Astrocyte (in vitro differentiated cells and primary cell): ENCODE data around the gene S100A14. TPM values are rescaled to one million over a fixed set of nuclear protein-coding genes. Genes with fewer than 3 reads are reported as not detected.

Source experiments
- DNase-seq: peaks from one replicate; pipeline ENCODE4 v3.0.0-alpha.2; 2010; ENCODE audit warnings: low read depth
- FAIRE-seq: peaks from 2 replicates; lab custom pipeline; 2011; peaks lifted over from hg19 to GRCh38; lab: Jason Lieb, UNC
- H2AFZ ChIP-seq: 2 replicates; pipeline ENCODE4 v1.6.0; 2012; ENCODE audit warnings: low read depth, low read length, inconsistent platforms
- H3K27ac ChIP-seq: 2 replicates; pipeline ENCODE4 v1.5.1; 2011; ENCODE audit warnings: low read depth, low read length, inconsistent platforms
- H3K27me3 ChIP-seq: 2 replicates; pipeline ENCODE4 v1.6.0; 2011; ENCODE audit warnings: low read length, inconsistent platforms; ENCODE audit not compliant: insufficient read depth
- H3K36me3 ChIP-seq: 2 replicates; pipeline ENCODE4 v1.5.1; 2011; ENCODE audit warnings: low read length, inconsistent platforms; ENCODE audit not compliant: insufficient read depth
- H3K4me1 ChIP-seq: 2 replicates; pipeline ENCODE4 v1.5.1; 2011; ENCODE audit warnings: low read length, inconsistent platforms; ENCODE audit not compliant: insufficient read depth
- H3K4me2 ChIP-seq: 2 replicates; pipeline ENCODE4 v1.6.0; 2012; ENCODE audit warnings: low read length, inconsistent platforms
- H3K4me3 ChIP-seq: 2 replicates; pipeline ENCODE4 v1.5.1; 2011; ENCODE audit warnings: low read depth, mild to moderate bottlenecking, low read length, inconsistent platforms; ENCODE audit not compliant: insufficient read depth
- H3K79me2 ChIP-seq: 2 replicates; pipeline ENCODE4 v1.6.0; 2012; ENCODE audit warnings: mild to moderate bottlenecking, low read length, inconsistent platforms; ENCODE audit not compliant: insufficient read depth
- H3K9ac ChIP-seq: 2 replicates; pipeline ENCODE4 v1.6.0; 2012; ENCODE audit warnings: mild to moderate bottlenecking, low read length, inconsistent platforms
- H3K9me3 ChIP-seq: 2 replicates; pipeline ENCODE4 v1.5.1; 2012; ENCODE audit warnings: low read depth, mild to moderate bottlenecking, low read length, inconsistent platforms; ENCODE audit not compliant: insufficient read depth
- H4K20me1 ChIP-seq: 2 replicates; pipeline ENCODE4 v1.6.0; 2012; ENCODE audit warnings: low read length, inconsistent platforms; ENCODE audit not compliant: insufficient read depth
- H3K27ac Mint-ChIP-seq: one replicate; pipeline ENCODE4 v1.8.0; 2021; ENCODE audit warnings: mild to moderate bottlenecking, mixed read lengths; ENCODE audit not compliant: unreplicated experiment
- H3K27me3 Mint-ChIP-seq: one replicate; pipeline ENCODE4 v1.8.0; 2021; ENCODE audit warnings: low read depth, mixed read lengths; ENCODE audit not compliant: unreplicated experiment
- H3K36me3 Mint-ChIP-seq: one replicate; pipeline ENCODE4 v1.8.0; 2021; ENCODE audit warnings: low read depth, mixed read lengths; ENCODE audit not compliant: unreplicated experiment
- H3K4me1 Mint-ChIP-seq: one replicate; pipeline ENCODE4 v1.8.0; 2021; ENCODE audit warnings: low read depth, mixed read lengths; ENCODE audit not compliant: unreplicated experiment
- H3K4me3 Mint-ChIP-seq: one replicate; pipeline ENCODE4 v1.8.0; 2021; ENCODE audit warnings: mild to moderate bottlenecking, moderate library complexity, mixed read lengths; ENCODE audit not compliant: unreplicated experiment
- H3K9me3 Mint-ChIP-seq: one replicate; pipeline ENCODE4 v1.8.0; 2021; ENCODE audit warnings: mild to moderate bottlenecking, mixed read lengths; ENCODE audit not compliant: unreplicated experiment
- EZH2 ChIP-seq: IDR thresholded peaks from 2 replicates; pipeline ENCODE4 v1.6.1; 2012; ENCODE audit warnings: mild to moderate bottlenecking, low read length, inconsistent platforms; ENCODE audit not compliant: insufficient read depth
- total RNA-seq: library from RNA; stranded (reverse); gene quantifications from 2 replicates; pipeline ENCODE4 v1.2.1, GENCODE V29; 2021
- TF ChIP-seq, protein P1 (sequence below): IDR thresholded peaks from 2 replicates; pipeline ENCODE4 v1.5.1; 2011; ENCODE audit warnings: low read depth, mild to moderate bottlenecking, inconsistent platforms, low read length, moderate library complexity; ENCODE audit not compliant: insufficient read depth

The S100A14 gene
- total RNA-seq, 1 donor from 2014 or later: 0.57 TPM

DNA sequence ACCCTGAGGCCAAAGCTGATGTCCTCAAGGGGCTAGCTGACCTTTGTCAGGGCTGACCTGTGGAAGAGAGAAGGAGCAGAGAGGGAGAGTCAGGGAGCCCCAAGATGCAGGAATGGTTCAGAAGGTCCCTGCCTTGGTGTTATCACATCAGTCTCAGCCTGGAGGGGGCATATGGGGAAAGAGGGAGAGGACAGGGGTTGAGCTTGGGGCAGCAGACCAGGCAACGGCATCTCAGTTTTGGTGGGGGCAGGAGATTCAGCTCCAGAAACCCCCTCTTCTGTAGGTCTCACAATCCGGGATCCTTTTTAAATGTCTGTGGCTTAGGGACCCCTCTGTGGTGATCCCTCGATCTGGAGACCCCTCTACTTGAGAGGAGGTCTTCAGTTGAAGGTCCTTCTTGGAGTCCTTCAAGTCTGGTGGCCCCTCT is 10.4 kb upstream of the S100A14 start:
- Histone ChIP-seq H3K4me1 (peaks cover 30% of the 10 kb centered on the region), H3K9me3 (no peaks in the 10 kb centered on the region), H3K4me3 (peak overlapping the region; percentile 73), H3K27me3 (no peaks in the 10 kb centered on the region), H3K79me2 (peaks cover 35% of the 10 kb centered on the region), H3K27ac (peak overlapping the region; percentile 92), H3K9ac (peak overlapping the region; percentile 84), H3K36me3 (peaks cover 27% of the 10 kb centered on the region), H3K4me2 (peak overlapping the region; percentile 91), H4K20me1 (peaks cover 13% of the 10 kb centered on the region), H2AFZ (no peak overlapping the region)
- peaks cover 11% of the 10 kb centered on the region for H3K36me3 Mint-ChIP-seq
- TF ChIP-seq, protein P1, sequence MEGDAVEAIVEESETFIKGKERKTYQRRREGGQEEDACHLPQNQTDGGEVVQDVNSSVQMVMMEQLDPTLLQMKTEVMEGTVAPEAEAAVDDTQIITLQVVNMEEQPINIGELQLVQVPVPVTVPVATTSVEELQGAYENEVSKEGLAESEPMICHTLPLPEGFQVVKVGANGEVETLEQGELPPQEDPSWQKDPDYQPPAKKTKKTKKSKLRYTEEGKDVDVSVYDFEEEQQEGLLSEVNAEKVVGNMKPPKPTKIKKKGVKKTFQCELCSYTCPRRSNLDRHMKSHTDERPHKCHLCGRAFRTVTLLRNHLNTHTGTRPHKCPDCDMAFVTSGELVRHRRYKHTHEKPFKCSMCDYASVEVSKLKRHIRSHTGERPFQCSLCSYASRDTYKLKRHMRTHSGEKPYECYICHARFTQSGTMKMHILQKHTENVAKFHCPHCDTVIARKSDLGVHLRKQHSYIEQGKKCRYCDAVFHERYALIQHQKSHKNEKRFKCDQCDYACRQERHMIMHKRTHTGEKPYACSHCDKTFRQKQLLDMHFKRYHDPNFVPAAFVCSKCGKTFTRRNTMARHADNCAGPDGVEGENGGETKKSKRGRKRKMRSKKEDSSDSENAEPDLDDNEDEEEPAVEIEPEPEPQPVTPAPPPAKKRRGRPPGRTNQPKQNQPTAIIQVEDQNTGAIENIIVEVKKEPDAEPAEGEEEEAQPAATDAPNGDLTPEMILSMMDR: no peak
- no peak for TF ChIP-seq EZH2
- no peak for DNase-seq
- peaks cover 1% of the 10 kb centered on the region for H3K9me3 Mint-ChIP-seq
- H3K4me1 Mint-ChIP-seq: peaks cover 41% of the 10 kb centered on the region
- peak overlapping the region; percentile 99 for H3K27ac Mint-ChIP-seq
- FAIRE-seq: no peak
- H3K4me3 Mint-ChIP-seq: peak overlapping the region; percentile 97
- no peaks in the 10 kb centered on the region for H3K27me3 Mint-ChIP-seq

DNA sequence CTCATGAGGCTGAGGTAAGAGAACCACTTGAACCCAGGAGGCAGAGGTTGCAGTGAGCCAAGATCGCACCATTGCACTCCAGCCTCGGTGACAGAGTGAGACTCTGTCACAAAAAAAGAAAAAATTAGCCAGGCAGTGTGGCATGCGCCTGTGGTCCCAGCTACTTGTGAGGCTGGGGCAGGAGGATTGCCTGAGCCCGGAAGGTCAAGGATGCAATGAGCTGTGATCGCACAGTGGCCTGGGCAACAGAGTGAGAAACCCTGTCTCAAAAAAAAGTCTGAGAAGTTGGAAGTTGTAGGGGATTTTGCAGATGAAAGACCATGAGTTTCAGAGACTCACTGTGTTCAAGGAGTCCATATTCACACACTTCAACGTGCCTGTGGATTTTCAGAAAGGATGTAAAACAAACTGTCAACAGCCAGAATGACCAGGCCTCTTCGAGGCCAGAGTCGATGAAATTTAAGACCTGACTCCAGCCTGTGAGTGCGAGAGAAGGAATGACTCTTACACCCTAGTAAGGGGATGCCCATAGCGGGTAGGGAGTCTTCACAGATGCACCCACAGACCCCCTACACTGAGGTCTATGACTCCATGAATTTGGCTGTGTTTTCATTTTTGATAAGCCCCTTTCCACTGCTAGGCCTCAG is 9.0 kb upstream of the S100A14 start:
- Mint-ChIP-seq H3K27me3 (no peaks in the 10 kb centered on the region), H3K9me3 (peaks cover 1% of the 10 kb centered on the region), H3K27ac (no peak overlapping the region), H3K4me1 (peaks cover 37% of the 10 kb centered on the region), H3K36me3 (peaks cover 15% of the 10 kb centered on the region), H3K4me3 (peak overlapping the region; percentile 97)
- Histone ChIP-seq H3K4me2 (peak overlapping the region; percentile 91), H3K79me2 (peaks cover 35% of the 10 kb centered on the region), H4K20me1 (peaks cover 13% of the 10 kb centered on the region), H3K27ac (no peak overlapping the region), H3K4me3 (no peak overlapping the region), H3K4me1 (peaks cover 27% of the 10 kb centered on the region), H3K9me3 (no peaks in the 10 kb centered on the region), H3K36me3 (peaks cover 35% of the 10 kb centered on the region), H2AFZ (no peak overlapping the region), H3K27me3 (no peaks in the 10 kb centered on the region), H3K9ac (peak overlapping the region; percentile 13)
- no peak for DNase-seq
- TF ChIP-seq, protein P1: no peak
- no peak for TF ChIP-seq EZH2
- FAIRE-seq: no peak

DNA sequence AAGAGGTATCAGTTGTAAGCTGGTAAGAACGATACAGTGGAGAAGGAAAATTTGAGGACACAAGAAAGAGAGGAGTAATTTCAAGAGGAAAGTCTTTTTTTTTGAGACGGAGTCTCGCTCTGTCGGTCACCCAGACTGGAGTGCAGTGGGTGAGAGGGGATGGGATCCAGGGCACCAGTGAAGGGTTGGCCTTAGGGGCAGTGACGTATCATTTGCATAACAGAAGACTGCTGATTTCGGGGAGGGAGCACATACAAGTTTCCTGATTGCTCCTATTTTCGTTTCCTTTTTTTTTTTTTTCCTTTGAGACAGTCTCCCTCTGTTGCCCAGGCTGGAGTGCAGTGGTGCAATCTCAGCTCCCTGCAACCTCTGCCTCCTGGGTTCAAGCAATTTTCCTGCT is 7.0 kb upstream of the S100A14 start:
- no peak overlapping the region for H2AFZ ChIP-seq
- no peaks in the 10 kb centered on the region for H3K27me3 Mint-ChIP-seq

More for the DNA sequence above, 7.0 kb upstream of the S100A14 start:
- TF ChIP-seq, protein P1: no peak
- TF ChIP-seq EZH2: no peak
- FAIRE-seq (no peak), DNase-seq (no peak)
- no peak overlapping the region for H3K27ac ChIP-seq
- H3K4me3 ChIP-seq: no peak overlapping the region
- no peaks in the 10 kb centered on the region for H3K27me3 ChIP-seq
- Mint-ChIP-seq H3K4me1 (peaks cover 30% of the 10 kb centered on the region), H3K36me3 (peaks cover 23% of the 10 kb centered on the region), H3K4me3 (peak overlapping the region; percentile 50), H3K27ac (no peak overlapping the region), H3K9me3 (peaks cover 4% of the 10 kb centered on the region)
- no peak overlapping the region for H3K4me2 ChIP-seq
- H3K4me1 ChIP-seq: peaks cover 27% of the 10 kb centered on the region
- no peaks in the 10 kb centered on the region for H3K9me3 ChIP-seq
- peaks cover 41% of the 10 kb centered on the region for H3K36me3 ChIP-seq
- peaks cover 35% of the 10 kb centered on the region for H3K79me2 ChIP-seq
- no peak overlapping the region for H3K9ac ChIP-seq
- peaks cover 13% of the 10 kb centered on the region for H4K20me1 ChIP-seq
